Stimulated activated CD4-positive, alpha-beta T cell treated with anti-CD3 and anti-CD28 coated beads, TNF-alpha, amount 100 ng/mL, for 4 hours (primary cell): Measurements from ENCODE around the gene NCAM2.
"Not testable (repeated sequence)": the region's sequence is repeated elsewhere in the genome, so short reads cannot be mapped to it uniquely, and the experiment has no call there.

ENCODE experiments used
- DNase-seq, 3 experiments: peaks; one replicate each; pipeline ENCODE4 v3.0.0-alpha.2; 2020; ENCODE audit warnings: low read depth in 3 of 3

The NCAM2 gene

GRCh38 chr21:21301013-21301412, 302.8 kb downstream of the NCAM2 start:
- no peak for DNase-seq

- no peak for DNase-seq
Measured at GRCh38 chr21:21309510-21309909, 311.3 kb downstream of the NCAM2 start.

GRCh38 chr21:21324297-21324696, 326.1 kb downstream of the NCAM2 start:
- no peak for DNase-seq

- DNase-seq, result no peak
Measured at GRCh38 chr21:21332492-21332891, 334.3 kb downstream of the NCAM2 start.

- DNase-seq, result no peak
Measured at GRCh38 chr21:21341041-21341440, 342.8 kb downstream of the NCAM2 start.

GRCh38 chr21:21345296-21345695, 347.1 kb downstream of the NCAM2 start:
- no peak for DNase-seq

GRCh38 chr21:21345872-21346271, 347.7 kb downstream of the NCAM2 start:
- DNase-seq, result no peak

- no peak for DNase-seq
Measured at GRCh38 chr21:21366277-21366676, 368.1 kb downstream of the NCAM2 start.

- no peak for DNase-seq
Measured at GRCh38 chr21:21367583-21367982, 369.4 kb downstream of the NCAM2 start.

- no peak for DNase-seq
Measured at GRCh38 chr21:21373969-21374368, 375.8 kb downstream of the NCAM2 start.

- DNase-seq, result no peak
Measured at GRCh38 chr21:21383126-21383525, 384.9 kb downstream of the NCAM2 start.

- DNase-seq, result no peak
Measured at GRCh38 chr21:21384977-21385376, 386.8 kb downstream of the NCAM2 start.

GRCh38 chr21:21385404-21385803, 387.2 kb downstream of the NCAM2 start:
- DNase-seq, result no peak

GRCh38 chr21:21387916-21388315, 389.7 kb downstream of the NCAM2 start:
- DNase-seq, result no peak

- DNase-seq, result no peak
Measured at GRCh38 chr21:21394064-21394463, 395.9 kb downstream of the NCAM2 start.

- DNase-seq, result no peak
Measured at GRCh38 chr21:21396424-21396823, 398.2 kb downstream of the NCAM2 start.

- DNase-seq, result no peak
Measured at GRCh38 chr21:21397464-21397863, 399.3 kb downstream of the NCAM2 start.

GRCh38 chr21:21401444-21401843, 403.2 kb downstream of the NCAM2 start:
- no peak for DNase-seq

- not testable (repeated sequence) for DNase-seq
Measured at GRCh38 chr21:21402187-21402586, 404.0 kb downstream of the NCAM2 start.

GRCh38 chr21:21404261-21404660, 406.1 kb downstream of the NCAM2 start:
- DNase-seq, result not testable (repeated sequence)

- DNase-seq, result no peak
Measured at GRCh38 chr21:21406921-21407320, 408.7 kb downstream of the NCAM2 start.

GRCh38 chr21:21412096-21412495, 413.9 kb downstream of the NCAM2 start:
- no peak for DNase-seq

GRCh38 chr21:21415741-21416140, 417.5 kb downstream of the NCAM2 start:
- no peak for DNase-seq

- no peak for DNase-seq
Measured at GRCh38 chr21:21434944-21435343, 436.7 kb downstream of the NCAM2 start.
